H9 (cell line): ENCODE measurements around the gene SH3TC1. TPM values are rescaled to one million over a fixed set of nuclear protein-coding genes. Genes with fewer than 3 reads are reported as not detected.

Experiments
- DNase-seq: peaks from one replicate; pipeline ENCODE4 v3.0.0-alpha.2; 2017
- H2AFZ ChIP-seq: one replicate; pipeline ENCODE4 v1.6.1; 2013; ENCODE audit warnings: mild to moderate bottlenecking, low read length, control low read depth, moderate library complexity
- H2AK5ac ChIP-seq: 2 replicates; pipeline ENCODE4 v1.6.1; 2013; ENCODE audit warnings: low read length, control low read depth, mixed read lengths; ENCODE audit not compliant: insufficient read length
- H2BK120ac ChIP-seq: one replicate; pipeline ENCODE4 v1.6.1; 2013; ENCODE audit warnings: low read depth, mild to moderate bottlenecking, low read length, control low read depth, inconsistent platforms; ENCODE audit not compliant: poor library complexity, severe bottlenecking
- H2BK12ac ChIP-seq: 2 replicates; pipeline ENCODE4 v1.6.1; 2013; ENCODE audit warnings: low read length, control low read depth, mixed read lengths, low read depth; ENCODE audit not compliant: insufficient read length
- H2BK15ac ChIP-seq: 2 replicates; pipeline ENCODE4 v1.6.1; 2013; ENCODE audit warnings: low read depth, low read length, control low read depth
- H2BK20ac ChIP-seq: one replicate; pipeline ENCODE4 v1.6.1; 2013; ENCODE audit warnings: low read depth, mild to moderate bottlenecking, low read length, control low read depth, inconsistent platforms; ENCODE audit not compliant: poor library complexity, severe bottlenecking
- H2BK5ac ChIP-seq: 2 replicates; pipeline ENCODE4 v1.6.1; 2013; ENCODE audit warnings: low read length, control low read depth, mixed read lengths; ENCODE audit not compliant: insufficient read length
- H3K14ac ChIP-seq: 2 replicates; pipeline ENCODE4 v1.6.1; 2013; ENCODE audit warnings: low read length, control low read depth; ENCODE audit not compliant: insufficient read depth
- H3K18ac ChIP-seq: 2 replicates; pipeline ENCODE4 v1.6.1; 2013; ENCODE audit warnings: low read depth, mild to moderate bottlenecking, mixed read lengths, low read length, control low read depth; ENCODE audit not compliant: insufficient read length
- H3K23ac ChIP-seq: 2 replicates; pipeline ENCODE4 v1.6.1; 2013; ENCODE audit warnings: low read length, control low read depth, mixed read lengths, low read depth; ENCODE audit not compliant: insufficient read length
- H3K23me2 ChIP-seq: 2 replicates; pipeline ENCODE4 v1.6.1; 2013; ENCODE audit warnings: low read depth, mild to moderate bottlenecking, mixed read lengths, low read length, control low read depth; ENCODE audit not compliant: insufficient read length, poor library complexity, severe bottlenecking
- H3K27ac ChIP-seq: 2 replicates; pipeline ENCODE4 v1.5.1; 2013; ENCODE audit warnings: low read length, control low read depth, mixed read lengths, low read depth; ENCODE audit not compliant: insufficient read length
- H3K27me3 ChIP-seq: 2 replicates; pipeline ENCODE4 v1.6.1; 2013; ENCODE audit warnings: low read length, control low read depth, inconsistent platforms; ENCODE audit not compliant: insufficient read depth
- H3K4ac ChIP-seq: 2 replicates; pipeline ENCODE4 v1.6.1; 2013; ENCODE audit warnings: low read depth, mild to moderate bottlenecking, control low read depth, inconsistent platforms, low read length, moderate library complexity
- H3K4me1 ChIP-seq: 2 replicates; pipeline ENCODE4 v1.6.1; 2013; ENCODE audit warnings: low read length, control low read depth, inconsistent platforms; ENCODE audit not compliant: insufficient read depth
- H3K4me2 ChIP-seq: 2 replicates; pipeline ENCODE4 v1.6.1; 2013; ENCODE audit warnings: low read length, control low read depth, mixed read lengths; ENCODE audit not compliant: insufficient read length, insufficient read depth
- H3K56ac ChIP-seq: 2 replicates; pipeline ENCODE4 v1.6.1; 2013; ENCODE audit warnings: low read depth, mild to moderate bottlenecking, mixed read lengths, low read length, control low read depth; ENCODE audit not compliant: insufficient read length
- H3K79me1 ChIP-seq: 2 replicates; pipeline ENCODE4 v1.6.1; 2013; ENCODE audit warnings: low read depth, mild to moderate bottlenecking, moderate library complexity, low read length, control low read depth, inconsistent platforms; ENCODE audit not compliant: insufficient read depth, poor library complexity, severe bottlenecking
- H3K79me2 ChIP-seq: 2 replicates; pipeline ENCODE4 v1.6.1; 2013; ENCODE audit warnings: low read length, control low read depth, inconsistent platforms; ENCODE audit not compliant: insufficient read depth
- H3K9ac ChIP-seq: 2 replicates; pipeline ENCODE4 v1.6.1; 2013; ENCODE audit warnings: low read length, control low read depth, mixed read lengths; ENCODE audit not compliant: insufficient read length; ENCODE audit errors: extremely low read depth
- H3K9me3 ChIP-seq: one replicate; pipeline ENCODE4 v1.6.1; 2013; ENCODE audit warnings: low read depth, low read length, inconsistent platforms; ENCODE audit not compliant: control insufficient read depth
- H3T11ph ChIP-seq: one replicate; pipeline ENCODE4 v1.6.1; 2013; ENCODE audit warnings: mild to moderate bottlenecking, low read length, control low read depth, inconsistent platforms
- H4K20me1 ChIP-seq: one replicate; pipeline ENCODE4 v1.6.1; 2013; ENCODE audit not compliant: control insufficient read depth, insufficient read length, insufficient read depth
- H4K5ac ChIP-seq: 2 replicates; pipeline ENCODE4 v1.6.1; 2013; ENCODE audit warnings: low read depth, mild to moderate bottlenecking, mixed read lengths, low read length, control low read depth; ENCODE audit not compliant: insufficient read length
- H4K8ac ChIP-seq: replicated peaks from 2 replicates; pipeline ENCODE4 v1.6.1; 2013; ENCODE audit warnings: low read length, control low read depth, mixed read lengths, low read depth; ENCODE audit not compliant: insufficient read length
- H4K91ac ChIP-seq: 2 replicates; pipeline ENCODE4 v1.6.1; 2013; ENCODE audit warnings: low read depth, mild to moderate bottlenecking, moderate library complexity, mixed read lengths, low read length, control low read depth; ENCODE audit not compliant: insufficient read length
- H3K27ac Mint-ChIP-seq, 3 experiments: 2 replicates in 2 of 3; 3 replicates in 1 of 3; pipeline ENCODE4 v1.8.0; 2020 to 2021; ENCODE audit warnings: mixed read lengths in 3 of 3, mild to moderate bottlenecking in 1 of 3, moderate library complexity in 1 of 3
- H3K27me3 Mint-ChIP-seq: 2 replicates; pipeline ENCODE4 v1.8.0; 2021; ENCODE audit warnings: low read depth, mild to moderate bottlenecking, moderate library complexity, mixed read lengths
- H3K36me3 Mint-ChIP-seq, 3 experiments: 2 replicates in 2 of 3; 3 replicates in 1 of 3; pipeline ENCODE4 v1.8.0; 2020 to 2021; ENCODE audit warnings: low read depth in 3 of 3, mixed read lengths in 3 of 3; ENCODE audit not compliant: insufficient read depth in 1 of 3
- H3K4me1 Mint-ChIP-seq, 2 experiments: 2 replicates each; pipeline ENCODE4 v1.8.0; 2020; ENCODE audit warnings: mixed read lengths in 2 of 2
- H3K4me3 Mint-ChIP-seq, 2 experiments: 2 replicates in 1 of 2; 3 replicates in 1 of 2; pipeline ENCODE4 v1.8.0; 2020 to 2021; ENCODE audit warnings: mild to moderate bottlenecking in 2 of 2, mixed read lengths in 2 of 2, moderate library complexity in 1 of 2
- H3K9me3 Mint-ChIP-seq, 2 experiments: 2 replicates in 1 of 2; 3 replicates in 1 of 2; pipeline ENCODE4 v1.8.0; 2020; ENCODE audit warnings: mild to moderate bottlenecking in 2 of 2, mixed read lengths in 2 of 2, moderate library complexity in 1 of 2
- WGBS: extraction: QIAGEN DNeasy Blood & Tissue Kit; methylation state at CpG from one replicate; pipeline ENCODE4 v1.1.7; 2013; ENCODE audit warnings: missing lambda C conversion rate, low lambda C conversion rate, mixed read lengths; ENCODE audit not compliant: insufficient read length; ENCODE audit errors: extremely low coverage; 5-methylcytosine and 5-hydroxymethylcytosine counted together
- total RNA-seq: library from RNA; stranded (reverse); gene quantifications from 2 replicates; pipeline ENCODE4 v1.2.1, GENCODE V29; 2021
- TF ChIP-seq, protein P1 (sequence below): fragments of 200-600 bp; sonication (generic); conservative IDR thresholded peaks from 3 replicates; pipeline ENCODE4 v1.8.0; 2021; ENCODE audit warnings: antibody characterized with exemption, mild to moderate bottlenecking

Gene SH3TC1
- total RNA-seq, 1 experiment from 2014 or later: 0.74 TPM

DNA sequence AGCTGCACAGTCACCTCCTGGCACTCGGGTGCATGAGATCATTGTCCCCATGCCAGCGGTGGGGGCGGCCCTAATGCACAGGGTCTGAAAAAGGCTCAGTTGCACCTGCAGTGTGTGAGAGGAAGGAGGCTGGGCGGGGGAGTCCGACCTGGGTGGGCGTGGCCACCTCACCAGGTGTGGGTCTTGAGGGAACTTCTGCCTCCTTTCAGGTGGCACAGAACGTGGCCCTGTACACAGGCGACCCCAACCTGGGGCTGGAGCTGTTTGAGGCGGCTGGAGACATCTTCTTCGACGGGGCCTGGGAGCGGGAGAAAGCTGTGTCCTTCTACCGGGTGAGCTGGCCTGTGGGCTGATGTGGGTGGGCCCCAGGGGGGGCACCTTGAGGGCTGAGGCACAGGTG lies 36.1 kb downstream of the SH3TC1 start:
- DNase-seq: no peak
- H3K4ac ChIP-seq: no peak overlapping the region
- H4K91ac ChIP-seq: no peak overlapping the region
- H2BK20ac ChIP-seq: no peak overlapping the region
- no peak overlapping the region for H2BK120ac ChIP-seq
- H3K79me1 ChIP-seq: no peaks in the 10 kb centered on the region
- no CpG with 5 or more reads among the region's 13 CpGs for WGBS
- H3K9ac ChIP-seq: no peak overlapping the region
- TF ChIP-seq, protein P1, sequence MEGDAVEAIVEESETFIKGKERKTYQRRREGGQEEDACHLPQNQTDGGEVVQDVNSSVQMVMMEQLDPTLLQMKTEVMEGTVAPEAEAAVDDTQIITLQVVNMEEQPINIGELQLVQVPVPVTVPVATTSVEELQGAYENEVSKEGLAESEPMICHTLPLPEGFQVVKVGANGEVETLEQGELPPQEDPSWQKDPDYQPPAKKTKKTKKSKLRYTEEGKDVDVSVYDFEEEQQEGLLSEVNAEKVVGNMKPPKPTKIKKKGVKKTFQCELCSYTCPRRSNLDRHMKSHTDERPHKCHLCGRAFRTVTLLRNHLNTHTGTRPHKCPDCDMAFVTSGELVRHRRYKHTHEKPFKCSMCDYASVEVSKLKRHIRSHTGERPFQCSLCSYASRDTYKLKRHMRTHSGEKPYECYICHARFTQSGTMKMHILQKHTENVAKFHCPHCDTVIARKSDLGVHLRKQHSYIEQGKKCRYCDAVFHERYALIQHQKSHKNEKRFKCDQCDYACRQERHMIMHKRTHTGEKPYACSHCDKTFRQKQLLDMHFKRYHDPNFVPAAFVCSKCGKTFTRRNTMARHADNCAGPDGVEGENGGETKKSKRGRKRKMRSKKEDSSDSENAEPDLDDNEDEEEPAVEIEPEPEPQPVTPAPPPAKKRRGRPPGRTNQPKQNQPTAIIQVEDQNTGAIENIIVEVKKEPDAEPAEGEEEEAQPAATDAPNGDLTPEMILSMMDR: no peak
- no peak overlapping the region for H3K4me2 ChIP-seq
- no peak overlapping the region for H3K18ac ChIP-seq
- no peaks in the 10 kb centered on the region for H3K36me3 Mint-ChIP-seq
- no peak overlapping the region for H3K56ac ChIP-seq
- no peaks in the 10 kb centered on the region for H4K20me1 ChIP-seq
- H2AK5ac ChIP-seq: no peak overlapping the region
- H3T11ph ChIP-seq: no peak overlapping the region
- H3K27ac Mint-ChIP-seq: no peak overlapping the region; a peak in 1 of 7 replicates
- no peak overlapping the region for H4K8ac ChIP-seq
- H3K4me1 ChIP-seq: no peaks in the 10 kb centered on the region
- no peak overlapping the region for H2BK12ac ChIP-seq
- H3K27me3 Mint-ChIP-seq: no peaks in the 10 kb centered on the region; the same call in 1 of the 2 replicates
- H2BK5ac ChIP-seq: no peak overlapping the region
- no peak overlapping the region for H2AFZ ChIP-seq
- H2BK15ac ChIP-seq: no peak overlapping the region
- H3K27me3 ChIP-seq: no peaks in the 10 kb centered on the region
- no peaks in the 10 kb centered on the region for H3K9me3 ChIP-seq
- H3K23me2 ChIP-seq: no peaks in the 10 kb centered on the region
- H3K14ac ChIP-seq: no peak overlapping the region
- 0 out of 5 replicates have a peak, but pooled peaks cover 0 to 2% of the 10 kb centered on the region in 2 experiments for H3K9me3 Mint-ChIP-seq
- H3K23ac ChIP-seq: no peak overlapping the region
- peaks cover 2% of the 10 kb centered on the region in 2 experiments; a peak in 1 of 4 replicates for H3K4me1 Mint-ChIP-seq
- no peaks in the 10 kb centered on the region for H3K79me2 ChIP-seq
- H3K4me3 Mint-ChIP-seq: no peak overlapping the region
- no peak overlapping the region for H4K5ac ChIP-seq
- H3K27ac ChIP-seq: no peak overlapping the region
